Posterior cingulate gyrus (tissue), 11 donors: Measurements from ENCODE around the gene PEMT.
A peak's percentile ranks its signal among the peaks of the same experiment; 100 is the strongest.

Source experiments
- DNase-seq, 10 donors: peaks; one replicate each; pipeline versions ENCODE4 v3.0.0 to v3.0.0-alpha.2; 2020 to 2021; ENCODE audit warnings: mixed read lengths in 3 of 10
- intact Hi-C: fragments of 100-400 bp; cut with DNase I; formaldehyde crosslinking; loops from one replicate; pipeline ENCODE4 v1.15.1; 2023

PEMT gene

DNA sequence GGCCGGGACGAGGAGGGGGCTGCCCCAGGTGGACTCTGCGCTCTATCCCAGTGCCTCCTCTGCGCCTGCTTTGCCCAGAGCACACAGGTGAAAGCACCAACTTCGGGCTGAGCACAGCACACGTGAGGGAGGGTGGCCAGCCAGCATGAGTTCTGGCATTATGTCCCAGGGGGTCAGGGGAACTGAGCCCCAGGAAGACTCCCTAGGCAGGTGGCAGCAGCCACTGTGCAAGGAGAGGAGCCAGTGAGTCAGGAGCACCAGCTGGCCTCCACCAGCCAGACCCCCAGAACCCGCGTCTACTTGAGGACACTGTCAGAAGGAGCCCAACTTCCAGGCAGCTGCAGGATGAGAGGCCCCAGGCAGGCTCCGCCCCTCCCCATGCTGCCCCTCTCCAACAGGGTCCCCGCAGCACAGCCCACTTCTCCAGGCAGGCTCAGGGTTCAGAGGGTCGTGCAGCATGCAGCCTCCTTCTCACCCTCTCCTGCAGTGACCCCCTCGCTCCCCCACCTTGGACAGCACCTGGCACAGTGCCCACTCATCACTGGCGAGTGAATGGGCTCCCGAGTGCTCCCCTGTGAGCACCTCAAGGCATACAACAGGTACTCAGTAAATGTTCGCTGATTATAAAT lies 51.1 kb downstream of the PEMT start:
- intact Hi-C loops = no loop called here
- no peak for DNase-seq

DNA sequence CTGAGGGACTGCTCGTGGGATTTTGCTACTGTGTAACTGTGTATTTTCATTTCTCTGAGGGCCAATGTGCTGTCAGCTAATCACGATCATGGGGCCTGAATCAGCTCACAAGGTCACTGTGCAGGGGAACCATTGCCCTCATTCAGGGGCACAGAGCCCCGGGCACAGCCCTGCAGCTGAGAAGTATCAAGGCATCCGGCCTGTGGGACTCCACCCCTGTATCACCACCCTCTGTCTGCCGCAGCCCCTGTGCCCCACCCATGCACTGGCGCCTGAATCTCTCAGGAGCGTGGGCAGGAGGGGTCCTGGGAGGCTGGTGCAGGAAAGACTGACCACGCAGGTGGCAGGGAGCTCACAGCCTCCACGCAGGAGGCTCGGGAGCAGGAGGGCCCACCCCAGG lies 51.9 kb downstream of the PEMT start:
- DNase-seq = no peak
- intact Hi-C loops = no loop called here

DNA sequence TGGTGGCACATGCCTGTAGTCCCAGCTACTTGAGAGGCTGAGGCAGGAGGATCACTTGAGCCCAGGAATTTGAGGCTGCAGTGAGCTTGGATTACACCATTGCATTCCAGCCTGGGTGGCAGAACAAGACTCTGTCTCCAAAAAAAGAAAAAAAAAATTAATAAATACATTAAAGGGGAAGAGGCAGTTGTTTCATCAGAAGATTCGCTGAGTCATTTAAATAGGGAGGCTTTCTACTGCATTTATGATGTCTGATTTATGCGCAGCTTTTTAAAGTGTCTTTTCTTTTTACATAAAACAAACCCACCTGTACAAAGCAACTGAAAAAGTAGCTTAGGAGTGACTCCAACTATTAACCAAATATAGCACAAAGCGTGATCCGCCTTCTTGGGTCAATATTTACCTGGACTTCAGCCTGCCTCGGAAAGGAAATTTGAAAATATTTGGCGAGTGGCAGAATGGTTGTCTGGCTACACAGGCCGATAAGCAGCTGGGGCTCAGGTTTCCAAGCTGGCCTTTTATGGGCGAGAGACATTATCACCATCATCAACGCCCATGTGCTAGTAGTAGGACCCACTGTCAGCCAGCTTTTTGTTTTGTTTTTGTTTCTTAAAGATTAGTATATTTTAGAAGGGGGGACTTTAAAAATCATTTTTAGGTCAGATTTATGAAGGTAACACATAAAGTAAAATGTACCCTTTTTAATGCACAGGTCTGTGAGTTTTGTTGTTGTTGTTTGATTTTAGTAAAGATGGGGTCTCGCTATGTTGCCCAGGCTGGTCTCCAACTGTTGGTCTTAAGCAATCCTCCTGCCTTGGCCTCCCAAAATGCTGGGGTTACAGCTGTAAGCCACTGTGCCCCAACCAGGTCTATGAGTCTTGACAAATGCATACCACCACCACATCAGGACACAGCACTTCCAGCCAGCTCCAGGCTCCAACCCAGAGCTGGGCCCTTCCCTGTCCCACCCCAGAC lies 52.8 kb downstream of the PEMT start:
- intact Hi-C loops = no loop called here
- DNase-seq = no peak

DNA sequence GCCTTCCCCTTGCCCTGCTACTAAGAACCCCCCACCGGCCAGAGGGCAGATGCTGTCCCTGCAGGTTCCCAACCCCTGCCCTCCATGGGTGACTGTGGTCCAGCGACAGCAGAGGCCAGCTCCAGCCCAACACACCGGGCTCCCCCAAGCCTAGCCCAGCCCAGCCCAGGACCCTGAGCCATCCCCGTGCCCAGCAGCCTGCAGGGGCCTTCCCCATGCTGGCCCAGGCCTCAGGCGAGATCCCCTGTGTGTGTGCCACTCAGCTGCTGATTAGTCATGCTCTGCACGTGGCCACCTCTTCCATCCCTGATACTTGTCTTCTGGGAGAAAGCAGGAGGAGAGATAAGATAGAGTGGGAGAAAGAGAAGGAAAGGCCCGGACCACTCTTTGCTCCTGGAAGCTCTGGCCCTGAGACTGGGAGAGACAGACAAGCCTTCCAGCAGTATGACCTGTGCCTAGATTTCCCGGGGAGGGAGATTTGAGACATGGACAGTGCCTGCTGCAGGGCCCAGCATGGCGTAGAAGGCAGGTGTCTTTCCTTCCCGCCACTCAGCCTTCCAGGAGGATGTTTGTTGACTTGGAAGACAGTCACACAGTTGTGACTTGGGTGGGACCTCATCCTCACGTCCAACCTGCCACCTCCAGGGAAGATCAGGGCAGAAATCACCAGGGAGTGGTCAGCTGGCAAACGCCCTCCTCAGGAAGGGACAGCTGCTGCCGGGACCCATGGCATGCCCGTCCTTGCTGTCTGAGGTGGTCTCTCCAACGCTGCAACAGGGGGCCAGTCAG lies 54.0 kb downstream of the PEMT start:
- intact Hi-C loops = no loop called here

DNA sequence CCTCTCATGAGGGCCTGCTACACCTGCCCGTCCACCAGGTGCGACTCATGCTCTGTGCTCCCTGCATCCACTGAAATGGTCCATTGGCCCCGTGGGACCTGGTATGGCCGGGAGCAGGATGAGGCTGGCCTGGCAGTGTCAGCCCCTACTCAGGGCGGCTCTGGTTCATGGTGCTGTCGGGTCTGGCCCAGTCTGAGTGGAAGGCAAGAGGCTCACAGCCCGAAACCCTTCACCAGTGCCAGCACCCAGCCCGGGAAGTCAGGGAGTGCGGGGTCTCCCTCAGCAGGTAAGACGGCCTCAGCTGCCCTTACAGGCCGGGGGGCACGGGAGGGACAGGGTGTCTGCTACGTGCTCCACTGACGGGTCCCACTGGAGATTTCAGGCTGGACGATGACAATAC lies 54.8 kb downstream of the PEMT start:
- intact Hi-C loops = no loop called here
- DNase-seq = no peak

More for the DNA sequence above, 54.0 kb downstream of the PEMT start:
- no peak for DNase-seq

DNA sequence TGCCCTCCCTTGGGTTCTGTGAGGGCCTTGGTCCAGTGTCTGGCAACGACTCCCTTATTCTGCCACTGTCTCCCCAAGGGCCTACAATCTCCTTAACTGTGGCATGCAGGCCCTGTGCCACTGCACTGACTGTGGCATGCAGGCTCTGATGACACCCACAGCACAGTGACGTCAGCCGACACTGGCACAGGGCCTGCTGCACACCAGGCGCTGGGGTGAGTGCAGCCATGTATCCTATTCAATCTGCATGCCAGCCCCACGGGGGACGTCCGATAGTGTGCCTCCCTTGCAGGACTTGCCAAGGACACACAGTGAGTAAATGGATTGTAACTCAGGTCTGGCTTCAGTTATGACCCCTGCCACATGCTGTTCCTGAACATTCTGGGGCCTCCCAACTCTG lies 55.6 kb downstream of the PEMT start:
- intact Hi-C loops = no loop called here
- peak in 9 of 10 donors; percentile 57 to 96 (median 66) for DNase-seq

DNA sequence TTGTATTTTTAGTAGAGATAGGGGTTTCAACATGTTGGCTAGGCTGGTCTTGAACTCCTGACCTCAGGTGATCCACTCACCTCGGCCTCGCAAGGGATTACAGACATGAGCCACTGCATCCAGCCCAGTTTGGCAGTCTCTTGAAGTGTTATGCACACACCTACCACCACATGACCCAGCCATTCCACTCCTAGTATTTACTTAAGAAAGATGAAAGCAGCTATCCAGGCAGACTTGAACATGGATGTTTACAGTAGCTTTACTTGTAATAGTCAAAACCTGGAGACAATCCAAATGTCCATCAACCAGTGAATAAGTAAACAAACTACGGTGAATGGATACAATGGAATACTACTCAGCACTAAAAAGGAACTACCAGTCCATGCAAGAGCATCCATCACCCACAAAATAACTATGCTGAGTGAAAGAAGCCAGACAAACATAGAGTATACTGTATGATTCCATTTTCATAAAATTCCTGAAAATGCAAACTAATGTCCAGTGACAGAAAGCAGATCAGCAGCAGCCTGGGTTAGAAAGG lies 57.5 kb downstream of the PEMT start:
- intact Hi-C loops = no loop called here
- DNase-seq = no peak

DNA sequence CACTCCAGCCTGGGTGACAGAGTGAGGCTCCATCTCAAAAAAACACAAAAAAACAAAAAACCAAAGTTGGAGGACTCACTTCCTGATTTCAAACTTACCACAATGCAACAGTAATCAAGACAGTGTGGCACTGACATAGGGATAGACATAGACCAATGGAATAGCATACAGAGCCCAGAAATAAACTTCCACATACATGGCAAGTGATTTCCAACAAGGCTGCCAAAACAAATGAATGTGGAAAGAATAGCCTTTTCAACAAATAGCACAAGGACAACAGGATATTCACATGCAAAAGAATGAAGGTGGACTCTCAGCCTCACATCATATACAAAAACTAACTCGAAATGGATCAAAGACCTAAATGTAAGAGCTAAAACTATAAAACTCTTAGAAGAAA lies 58.5 kb downstream of the PEMT start:
- DNase-seq = no peak
- intact Hi-C loops = no loop called here

DNA sequence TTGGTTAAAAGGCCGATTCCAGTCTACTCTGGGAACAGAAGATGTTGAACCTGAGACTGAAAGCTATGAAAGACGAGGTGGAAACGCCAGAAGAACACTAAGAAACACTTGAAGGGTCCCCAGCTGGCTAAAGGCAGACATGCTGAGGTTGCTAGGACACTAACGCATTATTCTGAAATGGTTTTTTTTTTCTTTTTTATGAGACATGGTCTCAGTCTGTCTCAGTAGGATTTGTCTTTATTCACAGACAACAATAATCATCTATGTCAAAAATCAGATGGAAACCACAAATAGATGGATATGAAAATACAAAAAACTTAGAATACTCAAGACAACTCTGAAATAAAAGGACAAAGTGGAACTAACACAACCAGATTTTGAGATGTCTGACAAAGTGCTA lies 60.4 kb downstream of the PEMT start:
- intact Hi-C loops = no loop called here
- no peak for DNase-seq

DNA sequence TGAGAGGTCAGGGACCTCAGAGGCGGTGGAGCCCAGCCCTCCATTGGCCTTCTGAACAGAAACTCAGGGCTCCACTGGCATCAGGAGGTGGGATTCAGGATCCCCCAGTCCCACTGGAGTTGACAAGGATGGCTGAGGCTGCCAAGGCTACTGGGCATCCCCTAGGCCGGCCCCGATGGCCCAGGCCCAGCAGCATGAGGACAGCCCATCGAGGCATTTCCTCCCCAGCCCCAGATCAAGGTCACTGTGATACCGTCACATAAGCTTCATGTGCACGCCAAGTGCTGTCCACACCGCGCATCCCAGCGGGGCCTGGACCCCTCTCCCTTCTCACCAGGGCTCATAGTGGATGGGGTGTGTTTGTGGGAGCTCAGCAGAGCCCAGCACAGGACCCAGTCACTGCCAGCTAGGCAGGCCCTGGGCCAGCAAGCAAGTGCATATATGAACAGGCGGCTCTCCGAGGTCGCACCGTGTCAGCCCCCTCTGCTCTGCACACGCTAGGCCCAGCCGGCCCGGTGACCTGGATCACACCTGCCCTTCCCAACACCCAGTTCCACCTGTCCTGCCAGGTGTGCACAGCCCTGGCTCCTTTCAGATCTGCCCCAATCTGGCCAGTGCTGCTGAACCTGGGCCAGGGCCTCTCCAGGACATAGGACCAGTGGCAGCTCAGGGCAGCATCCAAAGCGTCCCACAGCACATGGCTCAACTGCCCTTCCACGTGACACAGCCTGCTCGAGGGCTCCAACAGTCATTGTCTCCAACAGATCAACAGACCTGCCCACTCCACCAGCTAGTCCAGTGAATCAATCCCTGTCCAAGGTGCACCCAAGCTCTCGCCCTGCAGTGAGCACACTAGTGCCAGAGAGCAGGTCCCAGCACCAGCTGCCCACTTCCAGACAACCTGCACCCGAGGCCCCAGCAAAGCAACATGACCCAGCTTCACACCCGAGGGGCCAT lies 62.5 kb downstream of the PEMT start:
- intact Hi-C loops = no loop called here
- no peak for DNase-seq

DNA sequence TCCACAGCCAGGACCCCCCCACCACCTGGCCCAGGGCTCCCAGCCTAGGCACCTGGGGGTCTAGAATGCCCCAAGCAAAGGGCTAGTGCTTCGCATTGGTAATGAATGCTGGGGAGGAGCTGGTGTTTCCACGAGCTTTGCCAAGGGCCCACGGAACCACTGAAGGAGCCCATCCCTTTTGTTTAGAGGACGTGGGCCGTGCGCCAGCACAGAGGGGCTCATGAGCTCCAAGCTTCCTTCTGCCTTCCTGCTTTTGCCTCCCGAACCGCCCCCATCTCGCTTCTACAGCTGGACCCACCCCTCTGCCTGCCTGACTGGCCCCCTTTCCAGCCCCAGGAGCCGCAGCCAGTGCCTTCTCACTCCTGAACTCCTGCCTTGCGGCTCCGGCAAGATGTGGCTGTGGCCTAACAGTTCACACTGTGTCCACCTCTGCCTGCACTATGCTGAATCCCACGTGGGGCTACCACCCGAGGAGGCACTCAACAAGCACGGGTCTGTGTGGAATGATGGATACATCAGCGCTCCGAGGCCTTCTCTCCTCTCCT lies 63.5 kb downstream of the PEMT start:
- intact Hi-C loops = no loop called here
- DNase-seq = no peak

DNA sequence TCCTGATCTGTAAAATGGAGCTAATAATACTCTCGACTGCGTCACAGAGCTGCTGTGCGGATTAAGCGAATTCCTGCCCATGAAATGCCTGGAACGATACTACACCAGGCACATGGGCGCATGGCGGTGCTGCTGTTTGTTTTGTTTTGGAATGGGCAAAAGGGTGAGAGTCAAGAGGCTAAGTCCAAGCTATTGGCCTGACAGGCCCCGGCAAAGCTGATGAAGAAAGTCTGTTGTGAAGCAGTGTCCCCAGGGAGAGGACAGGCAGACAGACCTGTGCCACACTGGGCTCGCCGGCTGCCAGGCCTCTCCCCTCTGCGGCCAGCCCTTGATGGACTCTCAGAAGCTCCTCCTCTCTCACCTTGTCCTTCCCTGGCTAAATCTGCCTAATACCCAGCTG lies 64.0 kb downstream of the PEMT start:
- intact Hi-C loops = no loop called here
- no peak for DNase-seq

DNA sequence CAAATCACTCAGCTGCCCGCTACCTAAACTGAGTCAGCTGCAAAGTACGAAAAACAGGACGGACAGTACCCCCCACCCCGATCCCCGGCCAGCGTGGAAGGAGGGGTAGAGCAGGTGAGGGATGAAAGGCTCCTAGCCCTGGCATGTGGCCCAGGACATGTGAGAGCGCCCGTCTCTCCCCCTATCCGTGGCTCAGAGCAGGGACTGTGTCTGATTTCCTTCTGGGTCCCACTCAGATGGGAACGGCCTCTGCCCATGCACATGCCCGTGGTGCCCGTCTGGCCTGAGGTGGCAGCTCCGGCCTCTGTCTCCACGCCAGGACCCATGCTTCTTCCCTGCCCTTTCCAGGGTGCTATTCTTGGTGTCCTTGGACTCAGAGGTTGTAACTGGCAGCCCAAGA lies 65.1 kb downstream of the PEMT start:
- intact Hi-C loops = no loop called here
- DNase-seq = no peak

DNA sequence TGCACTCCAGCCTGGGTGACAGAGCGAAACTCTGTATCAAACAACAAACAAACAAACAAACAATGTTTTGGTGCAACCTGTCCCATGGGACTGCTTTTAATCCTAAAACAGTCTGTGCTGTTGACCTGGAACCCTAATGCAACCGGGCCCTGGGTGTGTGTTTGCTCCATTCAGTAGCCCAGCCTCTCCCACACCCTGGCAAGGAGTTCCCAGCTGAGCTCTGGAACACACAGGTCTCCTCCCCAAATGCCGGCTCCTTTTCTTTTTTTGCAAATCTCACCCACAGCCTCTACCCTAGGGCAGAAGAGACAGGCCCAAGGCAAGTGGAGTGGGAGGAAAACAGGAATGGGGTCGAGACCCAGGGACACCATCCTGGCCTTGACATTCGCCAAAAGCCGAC lies 65.6 kb downstream of the PEMT start:
- intact Hi-C loops = no loop called here
- no peak for DNase-seq

DNA sequence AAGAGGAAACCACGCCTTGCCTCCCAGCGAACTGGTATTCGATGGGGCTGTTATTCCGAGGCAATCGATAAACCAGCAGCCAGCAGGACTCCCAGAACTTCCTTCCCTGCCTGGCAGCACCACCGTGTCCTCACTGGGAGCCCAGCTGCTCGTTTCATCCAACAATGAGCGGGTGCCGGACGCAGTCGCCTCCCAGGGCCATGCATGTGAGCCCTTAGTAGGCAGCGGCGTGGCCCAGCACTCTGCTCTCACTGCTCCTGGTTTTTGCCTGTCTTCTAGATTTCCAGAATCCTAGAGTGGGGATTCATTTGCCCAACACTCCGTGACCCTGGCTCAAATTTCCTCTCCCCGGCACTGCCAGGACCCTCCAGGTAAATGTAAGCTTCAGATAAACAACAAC lies 66.2 kb downstream of the PEMT start:
- intact Hi-C loops = no loop called here
- no peak for DNase-seq

DNA sequence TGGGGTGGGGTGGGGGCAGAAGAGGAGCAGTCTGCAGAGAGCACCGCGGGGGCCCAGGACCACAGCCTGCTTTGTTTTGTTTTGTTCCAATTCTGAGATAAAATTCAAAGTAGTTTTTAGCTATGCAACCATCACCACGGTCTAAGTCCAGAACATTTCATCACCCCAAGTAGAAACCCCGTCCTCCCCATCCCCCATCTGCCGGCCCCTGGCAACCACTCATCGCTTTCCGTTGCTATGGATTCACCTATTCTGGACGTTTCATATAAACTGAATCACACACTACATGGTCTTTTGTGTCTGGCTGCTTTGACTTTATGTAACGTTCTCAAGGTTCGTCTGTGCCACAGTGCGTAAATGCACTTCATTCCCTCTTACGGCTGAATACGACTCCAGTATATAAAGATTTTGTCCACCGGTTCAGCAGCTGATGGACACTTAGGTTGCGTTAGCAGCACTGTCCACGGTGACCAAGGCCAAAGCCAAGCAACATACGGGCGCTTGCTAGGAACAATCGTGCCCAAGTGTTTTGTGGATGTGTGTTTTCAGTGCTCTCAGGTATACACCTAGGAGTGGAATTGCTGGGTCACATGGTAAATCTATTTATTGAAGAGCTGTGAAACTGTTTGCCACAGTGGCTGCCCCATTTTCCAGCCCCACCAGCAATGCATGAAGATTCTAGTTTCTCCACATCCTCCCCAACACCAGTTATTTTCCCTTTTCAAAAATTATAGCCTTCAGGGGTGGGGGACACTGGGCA lies 67.6 kb downstream of the PEMT start:
- intact Hi-C loops = no loop called here
- no peak for DNase-seq

DNA sequence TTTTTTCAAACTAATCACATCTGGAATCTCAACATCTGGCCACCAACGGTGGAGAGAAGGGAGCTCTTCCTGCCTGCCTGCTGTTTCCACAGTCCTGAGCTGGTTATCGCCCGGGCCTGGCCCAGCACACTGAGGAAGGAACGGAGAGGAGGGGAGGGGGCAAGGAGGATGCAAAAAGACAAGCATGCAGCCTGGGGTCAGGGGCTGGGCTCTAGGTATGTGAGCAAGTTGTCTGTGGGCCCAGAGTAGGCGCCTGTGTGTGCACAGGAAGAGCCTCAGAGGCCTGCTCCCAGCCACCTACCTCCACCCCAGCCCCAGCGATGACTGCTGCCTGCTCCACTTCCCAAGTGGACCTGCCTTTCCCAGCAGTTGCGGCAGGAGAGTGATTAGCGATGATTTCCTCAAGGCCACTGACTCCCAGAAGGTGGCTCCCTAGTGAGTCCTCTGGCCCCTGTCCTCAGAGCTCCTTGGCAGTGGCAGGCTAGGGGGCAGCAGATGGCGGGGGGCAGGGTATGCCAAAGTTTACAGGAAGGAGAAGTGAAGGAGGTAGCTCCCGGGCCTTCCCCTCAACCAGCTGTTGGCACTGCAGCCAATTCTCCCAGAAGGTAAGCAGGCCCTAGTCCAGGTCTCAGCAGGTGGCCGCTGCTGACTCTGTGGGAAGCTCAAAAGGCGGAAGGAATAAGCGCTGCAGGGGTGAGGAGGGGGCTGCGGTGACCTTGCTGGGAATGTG lies 68.3 kb downstream of the PEMT start:
- intact Hi-C loops = no loop called here
- no peak for DNase-seq

DNA sequence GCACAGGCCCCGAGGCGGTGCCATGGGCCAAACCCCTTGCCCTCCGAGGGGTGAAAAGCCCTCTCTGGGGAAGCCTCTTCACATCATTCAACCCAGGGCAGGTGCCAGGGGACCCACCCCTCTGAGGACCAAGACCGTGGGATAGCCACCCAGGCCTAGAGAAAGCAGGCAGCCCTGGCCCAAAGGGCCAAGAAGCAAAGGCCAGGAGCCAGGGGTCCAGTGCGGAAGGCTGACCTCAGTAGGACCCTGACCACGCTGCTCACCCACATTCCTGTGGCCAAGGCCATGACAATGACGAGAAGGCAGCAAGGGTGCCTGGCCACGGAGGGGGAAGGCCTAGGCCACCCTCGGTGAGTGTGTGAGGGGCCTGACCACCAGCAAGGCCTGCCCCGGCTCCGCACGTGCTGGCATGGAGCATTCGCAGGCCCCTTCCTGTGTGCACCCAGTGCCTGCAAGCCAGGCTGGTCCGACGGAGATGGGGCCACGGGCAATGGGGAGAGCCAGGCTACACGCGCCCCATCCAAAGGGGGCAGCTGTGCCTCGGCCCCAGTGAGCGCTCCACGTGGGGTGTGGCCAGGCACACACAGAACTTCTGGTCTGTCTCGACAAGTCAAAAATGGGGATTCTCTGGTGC lies 70.8 kb downstream of the PEMT start:
- intact Hi-C loops = no loop called here
- no peak for DNase-seq
